Measurements from ENCODE around the gene GAL3ST2. TPM values are rescaled to one million over a fixed set of nuclear protein-coding genes. Genes with fewer than 3 reads are reported as not detected.
"Not testable (repeated sequence)": the region's sequence is repeated elsewhere in the genome, so short reads cannot be mapped to it uniquely, and the experiment has no call there.

GAL3ST2 gene
- total RNA-seq, 4 donors from 2014 or later: 50.8 to 364 (median 76.0) TPM

- 80 to 89% methylated on average over 5 to 12 of the region's 12 CpGs for WGBS, 2 donors (ENCODE audit: low coverage in 1 of 2)
- H3K4me3 ChIP-seq: no peak overlapping the region
- no peak for DNase-seq
- in situ Hi-C loops (cut with MboI; ENCODE audit: low pct_ligation_motif_present in 1 of 4, low pct_unique_long_range_greater_than_20kb in 1 of 4, low sequenced_read_pairs in 3 of 4) (no loop called here), intact Hi-C loops (cut with DNase I; ENCODE audit: low total_unique reads) (no loop called here)
- TF ChIP-seq POLR2A (IDR thresholded peaks at IDR 0.05): no peak
- no peak for TF ChIP-seq CTCF (IDR thresholded peaks at IDR 0.05)
- TF ChIP-seq EP300 (IDR thresholded peaks at IDR 0.05; ENCODE audit: low read depth): no peak
- H3K9me3 ChIP-seq: no peaks in the 10 kb centered on the region
- peaks cover 0 to 7% (median under 1%) of the 10 kb centered on the region in 4 donors for H3K36me3 ChIP-seq
- no peak overlapping the region for H3K27ac ChIP-seq
- H3K27me3 ChIP-seq: no peaks in the 10 kb centered on the region
- H3K4me1 ChIP-seq: peaks cover 0 to 10% (median 7%) of the 10 kb centered on the region in 4 donors
These were observed 37.0 kb upstream of the GAL3ST2 start for GRCh38 chr2:241739651-241740050.

GRCh38 chr2:241741016-241741415 is 35.6 kb upstream of the GAL3ST2 start:
- 81% methylated on average over 10 of the region's 10 CpGs; no CpG with 5 or more reads in 1 of the 2 donors for WGBS, 2 donors (ENCODE audit: low coverage in 1 of 2)
- peaks cover 0 to 17% (median 7%) of the 10 kb centered on the region in 4 donors for H3K36me3 ChIP-seq
- DNase-seq: no peak

GRCh38 chr2:241742320-241742939 is 34.2 kb upstream of the GAL3ST2 start:
- Histone ChIP-seq H3K27me3 (no peaks in the 10 kb centered on the region), H3K27ac (no peak overlapping the region), H3K4me3 (no peak overlapping the region), H3K36me3 (peaks cover 0 to 22% (median 7%) of the 10 kb centered on the region in 4 donors), H3K9me3 (no peaks in the 10 kb centered on the region), H3K4me1 (no peaks in the 10 kb centered on the region)
- 94 to 100% methylated on average over 3 to 27 of the region's 28 CpGs for WGBS, 2 donors (ENCODE audit: low coverage in 1 of 2)
- in situ Hi-C loops (cut with MboI; ENCODE audit: low pct_ligation_motif_present in 1 of 4, low pct_unique_long_range_greater_than_20kb in 1 of 4, low sequenced_read_pairs in 3 of 4): no loop called here
- TF ChIP-seq EP300 (IDR thresholded peaks at IDR 0.05; ENCODE audit: low read depth) (no peak), CTCF (IDR thresholded peaks at IDR 0.05) (no peak), POLR2A (IDR thresholded peaks at IDR 0.05) (no peak), POLR2AphosphoS5 (IDR thresholded peaks at IDR 0.05) (no peak)
- no peak for DNase-seq
- intact Hi-C loops (cut with DNase I; ENCODE audit: low total_unique reads): no loop called here

More at GRCh38 chr2:241741016-241741415, 35.6 kb upstream of the GAL3ST2 start:
- H3K27ac ChIP-seq: no peak overlapping the region
- no peak for TF ChIP-seq POLR2AphosphoS5 (IDR thresholded peaks at IDR 0.05)
- no peak for TF ChIP-seq CTCF (IDR thresholded peaks at IDR 0.05)
- no peak for TF ChIP-seq EP300 (IDR thresholded peaks at IDR 0.05; ENCODE audit: low read depth)
- TF ChIP-seq POLR2A (IDR thresholded peaks at IDR 0.05): no peak
- H3K27me3 ChIP-seq: no peaks in the 10 kb centered on the region
- no peak overlapping the region for H3K4me3 ChIP-seq
- no peaks in the 10 kb centered on the region for H3K9me3 ChIP-seq
- peaks cover 0 to 3% (median 1%) of the 10 kb centered on the region in 4 donors for H3K4me1 ChIP-seq
- intact Hi-C loops (cut with DNase I; ENCODE audit: low total_unique reads): no loop called here
- in situ Hi-C loops (cut with MboI; ENCODE audit: low pct_ligation_motif_present in 1 of 4, low pct_unique_long_range_greater_than_20kb in 1 of 4, low sequenced_read_pairs in 3 of 4): no loop called here

- WGBS, 2 donors (ENCODE audit: low coverage in 1 of 2): 96 to 100% methylated on average over 1 to 7 of the region's 15 CpGs
- intact Hi-C loops (cut with DNase I; ENCODE audit: low total_unique reads); H3K27ac ChIP-seq; H3K4me3 ChIP-seq; DNase-seq; H3K4me1 ChIP-seq; in situ Hi-C loops (cut with MboI; ENCODE audit: low pct_ligation_motif_present in 1 of 4, low pct_unique_long_range_greater_than_20kb in 1 of 4, low sequenced_read_pairs in 3 of 4); H3K27me3 ChIP-seq; H3K9me3 ChIP-seq: not testable (repeated sequence)
- peaks cover 0 to 22% (median 7%) of the 10 kb centered on the region in 4 donors for H3K36me3 ChIP-seq
These were observed 33.6 kb upstream of the GAL3ST2 start for GRCh38 chr2:241743008-241743407.

- Histone ChIP-seq H3K4me3 (no peak overlapping the region), H3K9me3 (no peaks in the 10 kb centered on the region), H3K27me3 (no peaks in the 10 kb centered on the region), H3K36me3 (peaks cover 0 to 22% (median 7%) of the 10 kb centered on the region in 4 donors), H3K27ac (no peak overlapping the region), H3K4me1 (no peaks in the 10 kb centered on the region)
- no peak for DNase-seq
- TF ChIP-seq EP300 (IDR thresholded peaks at IDR 0.05; ENCODE audit: low read depth) (no peak), CTCF (IDR thresholded peaks at IDR 0.05) (no peak), POLR2AphosphoS5 (IDR thresholded peaks at IDR 0.05) (no peak), POLR2A (IDR thresholded peaks at IDR 0.05) (no peak)
- intact Hi-C loops (cut with DNase I; ENCODE audit: low total_unique reads): no loop called here
- in situ Hi-C loops (cut with MboI; ENCODE audit: low pct_ligation_motif_present in 1 of 4, low pct_unique_long_range_greater_than_20kb in 1 of 4, low sequenced_read_pairs in 3 of 4): no loop called here
- WGBS, 2 donors (ENCODE audit: low coverage in 1 of 2): 91 to 100% methylated on average over 5 to 9 of the region's 16 CpGs
These were observed 33.0 kb upstream of the GAL3ST2 start for GRCh38 chr2:241743620-241744019.
